Transverse colon (tissue), 4 donors: Measurements from ENCODE around the gene CATSPERD. TPM values are rescaled to one million over a fixed set of nuclear protein-coding genes. Genes with fewer than 3 reads are reported as not detected.

ENCODE experiments used
- DNase-seq: peaks from one replicate; pipeline ENCODE4 v3.0.0-alpha.2; 2019
- H3K27ac ChIP-seq, 4 donors: fragments of 200-600 bp; sonication (generic); 2 replicates each; pipeline ENCODE4 v1.5.1; 2016 to 2018; ENCODE audit warnings: inconsistent platforms in 4 of 4
- H3K27me3 ChIP-seq: fragments of 200-600 bp; sonication (generic); 2 replicates; pipeline ENCODE4 v1.5.1; 2017; ENCODE audit warnings: inconsistent platforms
- H3K36me3 ChIP-seq, 4 donors: fragments of 200-600 bp; sonication (generic); 2 replicates each; pipeline ENCODE4 v1.5.1; 2017 to 2019; ENCODE audit warnings: inconsistent platforms in 4 of 4
- H3K4me1 ChIP-seq, 4 donors: fragments of 200-600 bp; sonication (generic); 2 replicates each; pipeline ENCODE4 v1.5.1; 2017 to 2020; ENCODE audit warnings: inconsistent platforms in 4 of 4
- H3K4me3 ChIP-seq, 4 donors: fragments of 200-600 bp; sonication (generic); 1 replicate in 1 of 4; 2 replicates in 3 of 4; pipeline versions ENCODE4 v1.5.1 to v1.6.1; 2017 to 2019; ENCODE audit warnings: inconsistent platforms in 4 of 4
- H3K9me3 ChIP-seq, 2 donors: fragments of 200-600 bp; sonication (generic); 2 replicates each; pipeline ENCODE4 v1.5.1; 2017 to 2019; ENCODE audit warnings: inconsistent platforms in 2 of 2
- EP300 ChIP-seq: sonication (generic); formaldehyde crosslinking; IDR thresholded peaks from one replicate; pipeline ENCODE4 v1.6.1; 2017; ENCODE audit warnings: antibody characterized with exemption, low read depth
- POLR2A ChIP-seq: fragments of 450-650 bp; IDR thresholded peaks from one replicate; pipeline ENCODE4 v1.6.1; 2016; ENCODE audit warnings: antibody characterized with exemption, mild to moderate bottlenecking, moderate library complexity
- POLR2AphosphoS5 ChIP-seq, 3 donors: sonication (generic); formaldehyde crosslinking; IDR thresholded peaks; one replicate each; pipeline ENCODE4 v1.6.1; 2016; ENCODE audit warnings: antibody characterized with exemption in 3 of 3
- WGBS, 2 donors: methylation state at CpG; one replicate each; pipeline ENCODE4 v1.1.5; 2018; ENCODE audit warnings: low coverage in 1 of 2; 5-methylcytosine and 5-hydroxymethylcytosine counted together
- in situ Hi-C, 4 donors: fragments of 200-750 bp; cut with MboI; loops; one replicate each; pipeline versions ENCODE4 v1.15.0 to v1.15.1; 2017; ENCODE audit warnings: low sequenced_read_pairs in 3 of 4, low pct_ligation_motif_present in 1 of 4, low pct_unique_long_range_greater_than_20kb in 1 of 4
- intact Hi-C: fragments of 100-400 bp; cut with DNase I; formaldehyde crosslinking; loops from one replicate; pipeline ENCODE4 v1.15.1; 2023; ENCODE audit warnings: low total_unique reads
- total RNA-seq, 4 donors: library from RNA; depleted of rRNA; stranded (reverse); fragments of >200 nt; gene quantifications; one replicate each; pipeline ENCODE4 v1.1.0, GENCODE V29; 2016
- TF ChIP-seq, protein P1 (sequence below), 5 experiments: fragments of 200-600 bp in 3 of 5; fragments of 450-650 bp in 2 of 5; sonication (generic) in 3 of 5; IDR thresholded peaks; 1 replicate in 2 of 5; 2 replicates in 3 of 5; pipeline ENCODE4 v1.5.1; 2016 to 2017; ENCODE audit warnings: antibody characterized with exemption in 5 of 5, inconsistent platforms in 3 of 5, mild to moderate bottlenecking in 2 of 5, moderate library complexity in 1 of 5

CATSPERD gene
- total RNA-seq, 4 donors from 2014 or later: not detected

GRCh38 chr19:5804516-5805461 lies 84.4 kb downstream of the CATSPERD start, which contains the start of gene NRTN:
TSS of gene NRTN (plus strand) at chr19:5805067. CDS start at chr19:5824166, 19,099 bp downstream.
- in situ Hi-C loops (loop anchor here in 3 of 4 donors (10.0 kb wide), 3 partner anchors 80 to 220 kb away; no protein-coding TSS in a partner anchor), intact Hi-C loops (loop anchor here (2.0 kb wide), 1 partner anchor 88 kb away; no protein-coding TSS in a partner anchor)
- peak; percentile 67 for DNase-seq
- Histone ChIP-seq H3K4me1 (peaks cover 4 to 31% (median 22%) of the 10 kb centered on the region in 4 donors), H3K36me3 (no peaks in the 10 kb centered on the region), H3K4me3 (peak within 1 kb of the TSS; percentile 35 to 54 (median 45)), H3K27ac (peak within 1 kb of the TSS; percentile 64 to 87 (median 76)), H3K27me3 (peaks cover 30% of the 10 kb centered on the region), H3K9me3 (no peaks in the 10 kb centered on the region)
- 3% methylated on average over 17 of the region's 107 CpGs; no CpG with 5 or more reads in 1 of the 2 donors for WGBS, 2 donors
- TF ChIP-seq POLR2A: no peak
- TF ChIP-seq, protein P1, sequence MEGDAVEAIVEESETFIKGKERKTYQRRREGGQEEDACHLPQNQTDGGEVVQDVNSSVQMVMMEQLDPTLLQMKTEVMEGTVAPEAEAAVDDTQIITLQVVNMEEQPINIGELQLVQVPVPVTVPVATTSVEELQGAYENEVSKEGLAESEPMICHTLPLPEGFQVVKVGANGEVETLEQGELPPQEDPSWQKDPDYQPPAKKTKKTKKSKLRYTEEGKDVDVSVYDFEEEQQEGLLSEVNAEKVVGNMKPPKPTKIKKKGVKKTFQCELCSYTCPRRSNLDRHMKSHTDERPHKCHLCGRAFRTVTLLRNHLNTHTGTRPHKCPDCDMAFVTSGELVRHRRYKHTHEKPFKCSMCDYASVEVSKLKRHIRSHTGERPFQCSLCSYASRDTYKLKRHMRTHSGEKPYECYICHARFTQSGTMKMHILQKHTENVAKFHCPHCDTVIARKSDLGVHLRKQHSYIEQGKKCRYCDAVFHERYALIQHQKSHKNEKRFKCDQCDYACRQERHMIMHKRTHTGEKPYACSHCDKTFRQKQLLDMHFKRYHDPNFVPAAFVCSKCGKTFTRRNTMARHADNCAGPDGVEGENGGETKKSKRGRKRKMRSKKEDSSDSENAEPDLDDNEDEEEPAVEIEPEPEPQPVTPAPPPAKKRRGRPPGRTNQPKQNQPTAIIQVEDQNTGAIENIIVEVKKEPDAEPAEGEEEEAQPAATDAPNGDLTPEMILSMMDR (IDR thresholded peaks at IDR 0.05): no peak

DNA sequence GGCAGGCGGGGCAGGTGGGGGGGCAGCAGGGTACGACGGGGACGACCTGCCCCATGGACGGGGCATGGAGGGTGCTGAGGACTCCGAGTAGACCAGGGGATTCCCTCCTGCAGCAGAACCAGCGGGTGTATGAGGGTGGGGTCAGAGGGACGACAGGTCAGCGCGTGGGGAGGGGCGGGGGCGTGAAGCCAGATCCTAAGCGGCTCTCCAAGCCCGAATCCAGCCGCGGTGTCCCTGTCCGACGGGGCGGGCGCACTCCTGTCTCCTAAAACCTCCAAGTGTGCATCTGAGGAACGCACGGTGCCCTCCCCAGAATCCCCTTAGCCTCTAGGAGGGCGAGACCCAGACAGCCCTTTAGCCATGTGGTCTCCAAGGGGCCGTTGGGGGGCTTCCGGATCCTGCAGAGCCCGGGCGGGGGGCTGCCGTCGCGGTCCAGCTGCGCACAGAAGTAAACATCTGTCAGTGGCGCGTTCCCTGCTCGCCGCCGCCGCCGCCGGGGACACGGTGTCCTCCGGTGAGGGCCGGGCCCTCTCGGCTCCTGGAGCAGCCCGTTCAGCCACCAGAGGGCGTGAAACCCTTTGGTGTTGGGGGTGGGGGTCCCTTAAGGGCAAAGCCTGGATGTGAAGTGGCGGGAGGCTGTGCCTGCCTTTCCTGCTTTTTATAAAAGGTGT lies 85.2 kb downstream of the CATSPERD start:
- Histone ChIP-seq H3K27ac (peak overlapping the region; percentile 64 to 87 (median 76)), H3K4me1 (peaks cover 4 to 31% (median 22%) of the 10 kb centered on the region in 4 donors), H3K4me3 (peak overlapping the region; percentile 35 to 54 (median 45)), H3K9me3 (no peaks in the 10 kb centered on the region), H3K36me3 (no peaks in the 10 kb centered on the region), H3K27me3 (peaks cover 30% of the 10 kb centered on the region)
- in situ Hi-C loops (loop anchor here in 3 of 4 donors (10.0 kb wide), 3 partner anchors 79 to 219 kb away; no protein-coding TSS in a partner anchor), intact Hi-C loops (loop anchor here (2.0 kb wide), 1 partner anchor 87 kb away; no protein-coding TSS in a partner anchor)
- 2% methylated on average over 40 of the region's 46 CpGs; no CpG with 5 or more reads in 1 of the 2 donors for WGBS, 2 donors
- TF ChIP-seq POLR2A: peak; percentile 10
- TF ChIP-seq, protein P1 (IDR thresholded peaks at IDR 0.05): peak; percentile 83 to 92 (median 88)
- peak in 2 of 3 donors; percentile 68 to 69 for TF ChIP-seq POLR2AphosphoS5 (IDR thresholded peaks at IDR 0.05)
- TF ChIP-seq EP300: peak; percentile 46
- peak; percentile 87 for DNase-seq

- in situ Hi-C loops: loop anchor here in 3 of 4 donors (10.0 kb wide), 3 partner anchors 79 to 219 kb away; no protein-coding TSS in a partner anchor
- intact Hi-C loops: no loop called here
- TF ChIP-seq POLR2AphosphoS5 (IDR thresholded peaks at IDR 0.05) (no peak), POLR2A (no peak)
- TF ChIP-seq, protein P1 (IDR thresholded peaks at IDR 0.05): peak in 3 of 5 experiments; percentile 2 to 8 (median 6)
- WGBS, 2 donors: 41% methylated on average over 6 of the region's 6 CpGs; no CpG with 5 or more reads in 1 of the 2 donors
- Histone ChIP-seq H3K9me3 (no peaks in the 10 kb centered on the region), H3K27ac (peak overlapping the region; percentile 64 to 87 (median 76)), H3K4me3 (peak overlapping the region in 1 of 4 donors; percentile 54), H3K4me1 (peaks cover 4 to 31% (median 22%) of the 10 kb centered on the region in 4 donors), H3K27me3 (peaks cover 30% of the 10 kb centered on the region), H3K36me3 (no peaks in the 10 kb centered on the region)
- no peak for DNase-seq
Measured at GRCh38 chr19:5806133-5806489, 85.7 kb downstream of the CATSPERD start.
